Stimulated activated CD4-positive, alpha-beta T cell treated with anti-CD3 and anti-CD28 coated beads, Interleukin-4, amount 100 ng/mL, for 4 hours (primary cell): ENCODE results near the gene RNH1.

Source experiments
- DNase-seq, 2 experiments: peaks; one replicate each; pipeline ENCODE4 v3.0.0-alpha.2; 2020

RNH1 gene

DNA sequence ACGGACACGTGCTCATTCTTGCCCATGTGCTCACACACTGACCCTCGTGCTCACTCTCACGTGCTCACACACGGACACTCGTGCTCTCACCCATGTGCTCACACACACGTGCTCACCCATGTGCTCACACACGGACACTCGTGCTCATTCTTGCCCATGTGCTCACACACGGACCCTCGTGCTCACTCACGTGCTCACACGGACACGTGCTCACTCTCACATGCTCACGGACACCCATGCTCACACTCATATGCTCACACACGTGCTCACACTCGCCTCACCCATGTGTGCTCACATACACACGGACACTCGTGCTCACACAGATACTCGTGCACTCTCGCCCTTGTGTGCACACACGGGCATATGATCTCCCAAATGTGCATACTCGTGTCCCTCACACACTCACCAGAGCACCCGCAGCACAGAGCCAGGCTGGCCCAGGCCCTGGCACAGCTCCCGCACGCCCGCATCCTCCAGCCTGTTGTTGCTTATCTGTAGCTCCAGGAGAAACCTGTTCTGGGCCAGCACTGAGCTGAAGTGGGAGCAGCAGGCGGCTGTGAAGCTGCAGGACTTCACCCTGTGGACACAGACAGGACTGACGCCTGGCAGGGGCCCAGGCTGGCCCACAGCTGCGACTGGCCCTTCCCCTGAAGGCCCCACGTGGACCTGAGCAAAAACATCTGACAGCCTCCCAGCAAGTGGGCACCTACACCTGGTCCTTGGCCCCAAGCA is 9.3 kb downstream of the RNH1 start:
- no peak for DNase-seq

DNA sequence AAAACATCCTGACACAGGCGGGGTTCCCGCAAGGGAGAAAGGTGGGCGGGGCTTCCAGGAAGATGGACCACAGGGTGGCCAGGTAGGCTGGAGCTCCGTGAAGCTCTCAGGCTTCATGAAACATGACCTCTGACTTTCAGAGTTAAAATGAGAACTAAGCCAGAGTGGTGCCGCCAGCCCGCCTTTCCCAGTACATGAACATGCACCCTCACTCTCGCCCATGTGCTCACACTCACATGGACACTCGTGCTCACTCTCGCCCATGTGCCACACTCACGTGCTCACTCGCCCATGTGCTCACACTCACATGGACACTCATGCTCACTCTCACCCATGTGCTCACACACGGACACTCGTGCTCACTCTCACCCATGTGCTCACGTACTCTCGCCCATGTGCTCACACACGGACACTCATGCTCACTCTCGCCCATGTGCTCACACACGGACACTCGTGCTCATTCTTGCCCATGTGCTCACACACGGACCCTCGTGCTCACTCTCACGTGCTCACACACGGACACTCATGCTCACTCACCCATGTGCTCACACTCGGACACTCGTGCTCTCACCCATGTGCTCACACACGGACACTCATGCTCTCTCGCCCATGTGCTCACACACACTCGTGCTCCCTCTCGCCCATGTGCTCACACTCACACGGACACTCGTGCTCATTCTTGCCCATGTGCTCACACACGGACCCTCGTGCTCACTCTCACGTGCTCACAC is 10.0 kb downstream of the RNH1 start:
- DNase-seq: no peak

DNA sequence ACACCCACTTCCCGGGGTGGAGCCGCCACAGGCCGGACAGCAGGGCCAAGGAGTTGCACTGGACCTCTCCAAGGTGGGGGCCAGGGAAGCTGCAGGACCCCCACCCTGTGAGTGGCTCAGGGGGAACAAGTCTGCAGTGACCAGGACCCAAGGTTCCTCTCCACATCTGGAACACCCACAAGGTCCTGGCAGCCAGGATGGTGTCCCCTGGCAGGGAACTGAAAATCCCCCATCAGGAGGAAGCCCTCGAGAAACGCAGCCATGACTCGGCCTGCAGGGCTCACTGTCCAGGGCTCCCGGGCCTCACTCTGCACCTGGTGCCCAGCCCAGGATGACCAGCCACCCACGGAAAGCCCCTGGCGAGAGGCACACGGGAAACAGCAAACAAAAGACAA is 11.5 kb downstream of the RNH1 start:
- no peak for DNase-seq

DNA sequence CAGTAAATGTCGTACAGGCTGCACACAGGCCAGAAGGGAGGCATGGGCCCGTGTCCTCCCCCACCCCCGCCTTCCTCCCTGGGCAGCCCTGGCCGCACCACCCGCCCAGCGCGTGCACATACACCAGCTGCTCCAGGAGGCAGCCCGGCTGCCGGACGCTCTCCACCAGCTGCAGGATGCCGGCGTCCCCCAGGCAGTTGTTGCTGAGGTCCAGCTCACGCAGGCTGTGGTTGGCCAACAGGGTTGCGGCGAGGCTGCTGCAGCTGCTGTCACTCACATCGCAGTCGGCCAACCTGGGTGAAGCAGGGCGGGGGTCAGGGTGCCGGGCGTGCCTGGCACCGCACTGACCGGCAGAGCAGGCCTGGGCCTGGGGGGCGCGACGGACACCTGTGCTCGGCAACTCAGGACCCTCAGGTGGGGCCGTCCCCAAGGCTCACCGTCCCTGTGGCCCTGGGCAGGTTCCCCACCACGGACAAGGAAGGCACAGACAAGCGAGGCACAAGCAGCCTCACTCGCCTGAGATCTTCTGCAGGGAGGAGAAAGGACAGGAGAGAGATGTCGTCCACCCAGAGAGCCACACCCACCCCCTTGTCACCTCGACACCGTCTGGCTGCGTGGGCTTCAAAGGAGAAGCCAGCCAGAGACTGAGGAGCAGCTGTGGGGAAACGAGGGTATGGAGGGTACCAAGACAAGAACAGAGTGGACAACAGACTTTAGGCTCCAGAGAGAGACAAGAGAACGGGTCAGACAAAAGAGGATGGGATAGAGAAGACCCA is 12.1 kb downstream of the RNH1 start:
- no peak for DNase-seq

DNA sequence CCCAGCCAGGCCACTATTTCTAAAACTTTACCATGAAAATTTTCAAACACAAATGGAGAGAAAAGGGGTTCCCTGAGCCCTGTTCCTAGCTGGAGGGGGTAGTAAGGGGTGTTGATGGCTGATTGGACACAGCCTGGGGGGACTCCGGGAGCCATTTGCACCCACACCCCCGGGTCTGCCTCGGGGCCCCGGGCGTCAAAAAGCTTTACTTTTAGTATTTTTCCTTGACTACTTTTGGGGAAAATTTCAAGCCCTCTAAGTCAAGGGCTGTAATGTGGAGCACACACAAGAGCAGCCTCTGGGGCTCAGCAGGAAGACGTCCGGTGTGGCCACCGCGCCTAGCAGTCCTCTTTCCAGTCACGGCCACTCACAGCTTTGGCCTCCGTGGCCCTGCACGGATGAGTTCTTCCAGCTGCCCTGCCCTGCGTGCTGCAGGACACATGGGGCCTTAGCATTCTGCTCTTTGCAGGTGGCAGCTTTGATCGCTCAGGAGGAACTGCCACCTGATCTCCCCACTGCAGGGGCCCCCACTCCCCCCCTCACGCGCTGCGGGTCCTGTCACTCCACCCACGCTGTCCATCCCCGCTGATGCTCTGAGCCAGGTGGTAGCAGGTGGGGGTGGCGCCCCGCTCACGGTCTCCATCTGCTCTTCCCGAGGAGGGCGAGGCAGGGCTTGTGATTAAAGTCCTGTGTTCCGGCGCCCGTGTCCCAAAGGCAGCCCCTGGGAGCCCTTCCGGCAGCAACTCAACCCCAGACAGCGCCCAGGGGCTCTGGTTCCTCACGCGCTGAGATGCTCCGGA is 14.4 kb downstream of the RNH1 start:
- DNase-seq: no peak

DNA sequence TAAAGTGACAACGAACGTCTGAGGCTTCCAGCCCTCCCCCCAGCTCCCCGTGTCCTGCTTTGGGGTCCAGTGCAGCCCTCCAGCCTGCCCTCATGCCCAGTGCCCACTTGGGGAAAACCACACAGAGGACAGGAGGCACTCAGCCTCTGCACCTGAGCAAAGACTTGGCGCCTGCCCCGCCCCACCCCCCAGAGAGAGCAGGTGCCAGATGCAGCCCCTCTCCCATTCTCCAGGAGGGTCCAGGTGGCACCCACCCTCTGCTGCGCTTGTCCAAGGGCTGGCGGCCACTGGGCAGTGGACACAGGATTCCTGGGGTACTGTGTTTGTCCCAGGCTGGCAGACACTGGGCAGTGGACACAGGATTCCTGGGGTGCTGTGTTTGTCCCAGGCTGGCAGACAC is 15.7 kb downstream of the RNH1 start:
- no peak for DNase-seq

DNA sequence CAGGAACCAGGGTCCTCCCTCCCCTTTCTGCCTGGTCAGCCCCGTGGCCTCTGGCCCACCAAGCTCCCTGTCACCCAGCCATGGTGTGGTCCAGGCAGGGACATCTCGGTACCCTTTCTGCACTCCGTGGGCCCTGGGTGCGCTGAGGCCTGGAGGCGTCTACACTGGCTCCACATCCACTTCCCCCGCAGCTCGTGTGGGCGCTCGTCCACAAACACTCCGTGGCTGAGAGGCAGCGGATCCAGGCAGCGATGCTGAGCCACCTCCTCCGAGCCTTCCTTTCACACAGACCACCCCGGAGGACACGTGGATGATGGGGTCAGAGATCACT is 16.1 kb downstream of the RNH1 start:
- no peak for DNase-seq

DNA sequence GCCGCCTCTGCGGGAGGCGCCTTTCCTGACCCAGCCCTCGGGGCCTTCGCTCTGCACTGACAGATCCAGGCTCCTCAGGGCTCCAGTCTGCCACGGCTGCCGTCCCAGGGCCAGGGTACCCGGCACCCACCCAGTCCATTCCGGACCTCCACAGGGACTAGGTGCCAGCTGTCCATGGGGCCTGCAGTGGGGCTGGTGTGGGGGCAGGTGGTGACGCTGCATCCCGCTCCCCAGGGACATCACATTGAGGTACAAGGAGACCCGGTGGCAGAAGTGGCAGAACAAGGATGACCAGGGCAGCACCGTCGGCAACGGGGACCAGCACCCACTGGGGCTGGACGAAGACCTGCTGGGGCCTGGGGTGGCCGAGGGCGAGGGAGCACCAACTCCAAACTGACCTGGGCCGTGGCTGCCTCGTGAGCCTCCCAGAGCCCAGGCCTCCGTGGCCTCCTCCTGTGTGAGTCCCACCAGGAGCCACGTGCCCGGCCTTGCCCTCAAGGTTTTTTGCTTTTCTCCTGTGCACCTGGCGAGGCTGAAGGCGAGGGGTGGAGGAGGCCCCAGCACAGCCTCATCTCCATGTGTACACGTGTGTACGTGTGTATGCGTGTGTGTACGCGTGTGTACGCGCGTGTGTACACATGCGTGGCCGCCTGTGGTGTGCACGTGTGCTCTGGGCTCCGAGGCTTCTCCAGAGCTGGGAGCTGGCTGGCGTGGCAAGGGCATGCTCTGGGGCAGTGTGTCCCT is 16.7 kb downstream of the RNH1 start:
- DNase-seq: no peak

DNA sequence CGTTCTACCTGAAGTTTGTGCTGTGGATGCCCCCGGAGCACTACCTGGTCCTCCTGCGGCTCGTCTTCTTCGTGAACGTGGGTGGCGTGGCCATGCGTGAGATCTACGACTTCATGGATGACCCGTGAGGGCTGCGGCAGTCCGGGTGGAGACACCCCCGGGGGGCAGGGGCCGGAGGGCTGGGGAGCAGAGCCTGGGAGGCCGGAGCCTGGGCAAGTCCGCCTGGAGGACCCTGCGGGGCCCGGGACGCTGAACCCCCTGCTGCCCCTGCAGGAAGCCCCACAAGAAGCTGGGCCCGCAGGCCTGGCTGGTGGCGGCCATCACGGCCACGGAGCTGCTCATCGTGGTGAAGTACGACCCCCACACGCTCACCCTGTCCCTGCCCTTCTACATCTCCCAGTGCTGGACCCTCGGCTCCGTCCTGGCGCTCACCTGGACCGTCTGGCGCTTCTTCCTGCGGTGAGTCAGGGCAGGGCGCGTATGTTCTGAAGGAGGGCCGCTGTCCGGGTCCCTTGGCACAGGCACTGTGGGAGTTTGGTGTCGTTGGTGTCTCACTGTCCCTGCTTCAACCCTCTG is 17.3 kb downstream of the RNH1 start:
- DNase-seq: no peak

DNA sequence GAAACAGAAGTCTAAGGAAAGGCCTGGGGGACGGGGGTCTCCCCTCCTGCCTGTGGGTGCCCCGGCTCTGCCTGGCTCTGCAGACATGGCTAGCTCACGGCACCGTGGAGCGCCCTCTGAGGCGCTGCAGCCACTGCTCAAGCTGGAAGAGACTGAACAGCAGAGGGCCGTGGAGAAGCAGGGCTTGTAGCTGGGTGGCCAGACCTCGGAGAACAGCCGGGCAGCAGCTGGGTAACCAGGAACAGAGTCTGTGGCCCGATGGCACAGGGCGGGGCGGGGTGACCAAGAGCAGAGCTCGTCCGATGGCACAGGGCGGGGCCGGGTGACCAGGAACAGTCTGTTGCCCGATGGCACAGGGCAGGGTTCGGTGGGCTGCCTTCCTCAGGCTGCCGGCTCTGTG is 18.1 kb downstream of the RNH1 start:
- no peak for DNase-seq

DNA sequence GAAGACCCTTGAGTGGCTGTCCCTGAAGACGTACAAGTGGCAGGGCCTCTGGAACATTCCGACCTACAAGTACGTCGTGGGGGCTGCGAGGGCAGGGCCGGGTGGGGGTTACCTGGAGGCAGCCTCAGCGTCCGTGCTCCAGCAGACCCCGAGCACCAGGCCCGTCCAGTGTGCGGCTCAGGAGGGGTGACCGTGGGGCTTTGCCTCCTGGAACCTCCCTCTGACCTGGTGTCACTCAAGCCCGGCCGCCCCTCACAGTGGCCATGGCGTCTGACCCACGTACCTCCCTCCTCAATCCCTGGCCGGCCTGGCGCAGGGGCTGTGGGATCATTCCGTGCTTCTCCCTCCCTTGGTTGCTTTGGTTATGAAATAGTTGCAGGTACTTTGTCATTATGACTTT is 18.5 kb downstream of the RNH1 start:
- DNase-seq: no peak

DNA sequence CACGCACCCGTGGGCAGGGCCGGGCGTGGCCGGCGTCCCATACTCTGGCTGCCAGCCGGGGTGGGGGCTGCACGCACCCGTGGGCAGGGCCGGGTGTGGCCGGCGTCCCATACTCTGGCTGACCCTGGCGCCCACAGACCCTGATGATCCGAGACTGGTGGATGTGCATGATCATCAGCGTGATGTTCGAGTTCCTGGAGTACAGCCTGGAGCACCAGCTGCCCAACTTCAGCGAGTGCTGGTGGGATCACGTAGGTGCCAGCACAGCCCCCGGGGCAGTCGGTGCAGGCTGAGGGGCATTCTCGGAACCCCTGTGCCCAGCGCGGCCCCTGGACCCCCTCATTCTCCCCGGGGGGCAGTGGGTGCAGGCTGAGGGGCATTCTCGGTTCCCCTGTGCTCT is 19.0 kb downstream of the RNH1 start:
- no peak for DNase-seq

DNA sequence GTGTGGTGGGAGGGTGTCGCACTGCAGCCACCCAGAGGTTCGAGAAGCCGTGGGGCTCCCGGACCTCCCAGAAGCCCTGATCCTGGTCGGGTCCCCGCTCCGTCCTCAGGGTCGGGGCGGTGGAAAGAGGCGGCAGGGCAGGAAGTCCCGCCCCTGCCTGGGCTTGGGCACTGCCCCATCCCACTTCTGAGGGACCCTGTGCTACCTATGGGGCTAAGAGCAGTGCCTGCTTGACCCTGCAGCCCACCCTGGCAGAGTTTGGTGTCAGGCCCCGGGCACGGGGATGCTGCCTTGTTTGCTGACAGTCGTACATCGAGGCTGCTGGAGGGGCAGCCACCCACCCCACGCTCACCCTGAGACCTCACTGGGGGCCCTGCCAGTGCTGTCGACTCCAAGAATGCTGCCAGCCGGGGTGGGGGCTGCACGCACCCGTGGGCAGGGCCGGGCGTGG is 19.4 kb downstream of the RNH1 start:
- no peak for DNase-seq

DNA sequence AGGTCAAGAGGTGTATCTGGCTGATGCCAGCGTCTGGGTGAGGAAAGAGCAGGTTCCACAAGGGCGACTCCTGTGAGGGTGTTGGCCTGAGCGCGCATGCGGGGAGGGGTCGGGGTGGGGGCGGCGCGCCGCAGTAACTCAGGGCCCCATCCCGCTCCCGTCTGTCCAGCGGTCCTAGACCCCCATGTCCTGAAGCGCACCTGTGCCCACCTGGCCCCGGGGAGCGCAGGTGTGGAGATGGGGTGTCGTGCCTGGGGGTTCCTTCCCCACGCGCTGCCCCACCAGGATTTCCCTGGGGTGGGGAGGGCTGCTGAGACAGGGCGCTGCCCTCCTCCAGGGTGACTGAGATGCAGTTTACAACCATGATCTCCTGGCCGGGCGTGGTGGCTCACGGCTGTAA is 20.9 kb downstream of the RNH1 start:
- DNase-seq: no peak

DNA sequence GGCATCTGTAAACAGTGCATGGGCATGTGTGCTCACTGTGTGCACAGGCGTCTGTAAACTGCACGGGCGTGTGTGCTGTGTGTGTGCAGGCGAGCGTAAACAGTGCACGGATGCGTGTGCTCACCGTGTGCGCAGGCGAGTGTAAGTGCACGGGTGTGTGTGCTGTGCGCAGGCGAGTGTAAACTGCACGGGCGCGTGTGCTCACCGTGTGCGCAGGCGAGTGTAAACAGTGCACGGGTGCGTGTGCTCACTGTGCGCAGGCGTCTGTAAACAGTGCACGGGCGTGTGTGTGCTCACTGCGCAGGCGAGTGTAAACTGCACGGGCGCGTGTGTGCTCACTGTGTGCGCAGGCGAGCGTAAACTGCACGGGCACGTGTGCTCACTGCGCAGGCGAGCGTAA is 22.4 kb downstream of the RNH1 start:
- DNase-seq: no peak

DNA sequence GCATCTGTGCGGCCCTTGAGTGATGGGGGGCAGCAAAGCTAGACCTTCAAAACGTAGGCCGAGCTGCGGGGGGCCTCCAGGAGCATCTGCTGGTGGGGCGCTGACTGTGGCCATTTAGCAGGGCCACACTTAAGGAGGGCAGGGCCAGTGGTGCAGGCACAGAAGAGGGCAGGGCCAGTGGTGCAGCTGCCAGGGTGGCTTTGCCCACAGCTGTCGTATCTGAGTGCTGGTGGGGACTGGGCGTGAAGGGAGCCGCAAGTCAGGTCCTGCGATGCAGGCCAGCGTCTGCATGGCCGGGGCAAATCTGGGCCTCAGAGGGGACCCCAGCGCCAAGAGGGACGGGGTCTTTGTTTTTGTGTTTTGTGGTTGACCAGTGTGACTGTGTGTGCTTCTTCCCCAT is 27.7 kb downstream of the RNH1 start:
- DNase-seq: no peak

DNA sequence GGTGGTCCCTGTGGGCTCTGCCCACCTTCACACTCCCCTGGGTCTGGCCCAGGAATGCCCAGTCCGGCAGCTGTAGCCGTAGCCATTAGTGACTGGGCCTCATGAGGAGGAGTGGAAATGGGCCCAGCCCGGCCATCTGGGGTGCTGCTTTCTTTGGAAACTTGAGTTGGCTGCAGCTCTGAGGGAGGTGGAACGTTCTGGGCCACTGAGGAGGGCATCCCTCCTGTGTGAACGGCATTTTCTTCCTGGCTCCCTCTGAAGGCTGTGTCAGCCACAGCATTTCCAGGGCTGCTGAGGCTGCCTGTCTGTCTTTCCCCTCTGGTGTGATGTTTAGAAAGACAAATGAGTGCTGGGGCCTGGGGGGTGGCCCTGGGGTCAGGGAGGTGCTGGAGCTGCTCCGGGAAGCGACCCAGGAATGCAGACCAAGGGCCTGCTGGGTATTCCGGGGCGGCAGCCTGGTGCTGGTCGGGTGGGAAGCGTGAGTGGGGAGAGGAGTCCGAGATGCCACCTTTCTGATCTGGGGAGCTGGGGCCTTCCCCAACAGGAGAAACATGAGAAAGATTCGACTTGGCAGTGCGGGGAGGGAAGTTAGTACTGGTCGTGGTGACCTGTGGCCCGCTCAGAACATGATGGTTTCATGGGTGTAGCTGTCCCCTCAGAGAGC is 29.9 kb downstream of the RNH1 start:
- DNase-seq: no peak

DNA sequence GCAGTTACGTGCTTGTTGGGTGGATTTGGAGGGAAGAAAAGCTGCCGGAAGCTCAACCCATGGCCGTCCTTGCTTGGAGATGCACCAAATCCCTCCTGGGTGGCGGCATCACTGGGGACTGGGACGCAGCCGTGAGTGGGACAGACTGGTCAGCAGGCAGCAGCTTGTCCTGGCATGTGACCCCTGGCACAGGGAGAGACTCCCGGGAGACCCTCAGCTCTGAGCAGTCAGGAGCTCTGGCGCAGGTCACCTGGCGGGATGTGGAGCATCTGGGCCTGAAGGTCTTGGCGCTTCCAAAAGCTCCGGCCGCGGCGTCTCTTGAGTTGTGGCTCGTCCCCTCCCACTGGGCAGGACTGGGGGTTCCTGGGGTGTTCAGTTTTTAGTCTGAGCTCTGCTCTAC is 30.6 kb downstream of the RNH1 start:
- no peak for DNase-seq

DNA sequence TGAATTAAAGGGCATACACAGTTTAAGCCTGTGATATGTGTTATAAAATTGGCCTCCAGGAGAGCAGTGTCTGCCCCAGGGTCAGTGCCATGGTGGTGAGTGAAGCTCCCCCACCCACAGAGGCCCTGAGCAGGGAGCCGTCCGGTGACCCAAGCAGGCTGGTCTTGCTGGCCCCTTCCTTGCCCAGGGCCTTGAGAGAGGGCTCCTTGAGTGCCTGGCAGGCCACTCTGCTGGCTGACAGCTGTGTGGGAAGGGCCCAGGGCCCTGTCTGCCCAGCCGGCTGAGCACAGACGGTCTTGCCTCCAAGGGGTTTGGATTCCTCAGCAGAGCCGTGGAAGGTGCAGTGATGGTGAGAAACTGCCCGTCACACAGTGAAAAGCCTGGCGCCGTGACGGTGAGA is 31.1 kb downstream of the RNH1 start:
- no peak for DNase-seq

DNA sequence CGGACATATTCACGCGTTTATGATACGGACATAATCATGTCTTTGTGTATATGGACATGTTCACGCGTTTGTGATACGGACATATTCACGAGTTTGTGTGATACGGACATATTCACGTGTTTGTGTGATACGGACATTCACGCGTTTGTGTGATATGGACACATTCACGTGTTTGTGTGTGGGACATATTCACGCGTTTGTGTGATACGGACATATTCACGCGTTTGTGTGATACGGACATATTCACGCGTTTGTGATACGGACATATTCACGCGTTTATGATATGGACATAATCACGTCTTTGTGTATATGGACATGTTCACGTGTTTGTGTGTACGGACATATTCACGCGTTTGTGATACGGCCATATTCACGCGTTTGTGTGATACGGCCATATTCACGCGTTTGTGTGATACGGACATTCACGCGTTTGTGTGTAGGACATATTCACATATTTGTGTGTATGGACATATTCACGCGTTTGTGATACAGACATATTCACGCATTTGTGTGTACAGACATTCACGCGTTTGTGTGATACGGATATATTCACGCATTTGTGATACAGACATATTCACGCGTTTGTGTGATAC is 32.0 kb downstream of the RNH1 start:
- no peak for DNase-seq
